Esophagus squamous epithelium (tissue), 5 donors: Measurements from ENCODE around the gene SCAPER. TPM values are rescaled to one million over a fixed set of nuclear protein-coding genes. Genes with fewer than 3 reads are reported as not detected.

ENCODE experiments used
- DNase-seq: peaks from one replicate; lab custom pipeline; 2025; lab: John Stamatoyannopoulos, UW
- H3K27ac ChIP-seq, 4 donors: fragments of 200-600 bp; sonication (generic); one replicate each; pipeline ENCODE4 v1.5.1; 2016 to 2019; ENCODE audit warnings: mild to moderate bottlenecking in 1 of 4
- H3K27me3 ChIP-seq, 4 donors: fragments of 200-600 bp; sonication (generic); 1 replicate in 3 of 4; 2 replicates in 1 of 4; pipeline versions ENCODE4 v1.5.1 to v1.6.0; 2017 to 2021; ENCODE audit warnings: antibody characterized with exemption in 1 of 4
- H3K36me3 ChIP-seq, 3 donors: fragments of 200-600 bp; sonication (generic); one replicate each; pipeline ENCODE4 v1.5.1; 2016 to 2019
- H3K4me1 ChIP-seq, 3 donors: fragments of 200-600 bp; sonication (generic); one replicate each; pipeline ENCODE4 v1.5.1; 2017 to 2019
- H3K4me3 ChIP-seq, 4 donors: fragments of 200-600 bp; sonication (generic); 1 replicate in 3 of 4; 2 replicates in 1 of 4; pipeline ENCODE4 v1.5.1; 2016 to 2019; ENCODE audit warnings: mild to moderate bottlenecking in 2 of 4, moderate library complexity in 1 of 4
- H3K9me3 ChIP-seq, 3 donors: fragments of 200-600 bp; sonication (generic); one replicate each; pipeline ENCODE4 v1.5.1; 2016 to 2019
- CTCF ChIP-seq, 6 experiments: fragments of 450-650 bp in 4 of 6; fragments of 200-600 bp in 2 of 6; sonication (generic) in 2 of 6; IDR thresholded peaks; one replicate each; pipeline ENCODE4 v1.5.1; 2016 to 2019; ENCODE audit warnings: antibody characterized with exemption in 6 of 6, mild to moderate bottlenecking in 4 of 6, moderate library complexity in 4 of 6
- POLR2A ChIP-seq, 4 donors: fragments of 450-650 bp; IDR thresholded peaks; one replicate each; pipeline ENCODE4 v1.6.1; 2017; ENCODE audit warnings: antibody characterized with exemption in 4 of 4, mild to moderate bottlenecking in 4 of 4, moderate library complexity in 3 of 4
- WGBS, 2 donors: methylation state at CpG; one replicate each; pipeline ENCODE4 v1.1.5; 2018; 5-methylcytosine and 5-hydroxymethylcytosine counted together
- intact Hi-C: fragments of 100-400 bp; cut with DNase I; formaldehyde crosslinking; loops from one replicate; pipeline ENCODE4 v1.15.0; 2022
- total RNA-seq, 4 donors: library from RNA; depleted of rRNA; stranded (reverse); fragments of >200 nt; gene quantifications; one replicate each; pipeline ENCODE4 v1.1.0, GENCODE V29; 2016
- donor health status: DM: yes; HTN: yes; CAD: no.

SCAPER gene
- total RNA-seq, 4 donors from 2014 or later: 18.3 to 30.1 (median 25.3) TPM

- 84 to 88% methylated on average over 2 of the region's 2 CpGs for WGBS, 2 donors
- H3K27ac ChIP-seq: no peak overlapping the region
- intact Hi-C loops: no loop called here
- no peak overlapping the region for H3K4me3 ChIP-seq
- H3K36me3 ChIP-seq: peaks cover 0 to 56% (median 0%) of the 10 kb centered on the region in 3 donors
- no peak for DNase-seq
- no peaks in the 10 kb centered on the region for H3K4me1 ChIP-seq
- H3K9me3 ChIP-seq: no peaks in the 10 kb centered on the region
- no peaks in the 10 kb centered on the region for H3K27me3 ChIP-seq
- no peak for TF ChIP-seq POLR2A (IDR thresholded peaks at IDR 0.05)
- no peak for TF ChIP-seq CTCF (IDR thresholded peaks at IDR 0.05)
Observed at GRCh38 chr15:76791511-76791910, 113.6 kb downstream of the SCAPER start.

GRCh38 chr15:76787273-76787672 lies 117.9 kb downstream of the SCAPER start:
- intact Hi-C loops: no loop called here
- Histone ChIP-seq H3K4me3 (no peak overlapping the region), H3K27me3 (no peaks in the 10 kb centered on the region), H3K9me3 (no peaks in the 10 kb centered on the region), H3K27ac (no peak overlapping the region), H3K36me3 (peaks cover 0 to 37% (median 0%) of the 10 kb centered on the region in 3 donors), H3K4me1 (no peaks in the 10 kb centered on the region)
- no peak for TF ChIP-seq CTCF (IDR thresholded peaks at IDR 0.05)
- TF ChIP-seq POLR2A (IDR thresholded peaks at IDR 0.05): no peak
- DNase-seq: no peak
- WGBS, 2 donors: 91 to 98% methylated on average over 4 of the region's 4 CpGs

GRCh38 chr15:76776969-76777368 lies 128.2 kb downstream of the SCAPER start:
- Histone ChIP-seq H3K27ac (no peak overlapping the region), H3K4me3 (no peak overlapping the region), H3K4me1 (no peaks in the 10 kb centered on the region), H3K9me3 (peaks cover 0 to 4% (median 0%) of the 10 kb centered on the region in 3 donors), H3K36me3 (peaks cover 0 to 30% (median 0%) of the 10 kb centered on the region in 3 donors), H3K27me3 (no peaks in the 10 kb centered on the region)
- DNase-seq: no peak
- intact Hi-C loops: no loop called here
- TF ChIP-seq POLR2A (IDR thresholded peaks at IDR 0.05) (no peak), CTCF (IDR thresholded peaks at IDR 0.05) (no peak)

GRCh38 chr15:76776480-76776879 lies 128.7 kb downstream of the SCAPER start:
- no peaks in the 10 kb centered on the region for H3K4me1 ChIP-seq
- peaks cover 0 to 4% (median 0%) of the 10 kb centered on the region in 3 donors for H3K9me3 ChIP-seq
- peaks cover 0 to 25% (median 0%) of the 10 kb centered on the region in 3 donors for H3K36me3 ChIP-seq
- no peak for TF ChIP-seq CTCF (IDR thresholded peaks at IDR 0.05)
- no peak for TF ChIP-seq POLR2A (IDR thresholded peaks at IDR 0.05)
- H3K27ac ChIP-seq: no peak overlapping the region
- no peak overlapping the region for H3K4me3 ChIP-seq
- no peak for DNase-seq
- 43 to 56% methylated on average over 1 of the region's 1 CpG for WGBS, 2 donors
- H3K27me3 ChIP-seq: no peaks in the 10 kb centered on the region
- intact Hi-C loops: no loop called here

- Histone ChIP-seq H3K27me3 (no peaks in the 10 kb centered on the region), H3K4me3 (no peak overlapping the region), H3K9me3 (peaks cover 0 to 4% (median 0%) of the 10 kb centered on the region in 3 donors), H3K4me1 (no peaks in the 10 kb centered on the region), H3K27ac (no peak overlapping the region), H3K36me3 (peaks cover 0 to 19% (median 0%) of the 10 kb centered on the region in 3 donors)
- TF ChIP-seq POLR2A (IDR thresholded peaks at IDR 0.05) (no peak), CTCF (IDR thresholded peaks at IDR 0.05) (no peak)
- WGBS, 2 donors: 88 to 89% methylated on average over 1 of the region's 1 CpG
- no peak for DNase-seq
- intact Hi-C loops: no loop called here
Observed at GRCh38 chr15:76773234-76773633, 131.9 kb downstream of the SCAPER start.
